GM12892 (cell line): ENCODE measurements around the gene IFNA16.
"Not testable (repeated sequence)": the region's sequence is repeated elsewhere in the genome, so short reads cannot be mapped to it uniquely, and the experiment has no call there.

Experiments
- POLR2A ChIP-seq: IDR thresholded peaks from 2 replicates; pipeline ENCODE4 v1.6.1; 2011; ENCODE audit warnings: low read depth, low read length, control low read depth
- TAF1 ChIP-seq: IDR thresholded peaks from 2 replicates; pipeline ENCODE4 v1.6.1; 2011; ENCODE audit warnings: low read depth, mild to moderate bottlenecking, control low read depth, low read length, borderline replicate concordance

GRCh38 chr9:21207043-21207442 is 10.1 kb downstream of the IFNA16 start, which contains the start of gene IFNA10:
- TF ChIP-seq POLR2A, TAF1: not testable (repeated sequence)
